Activated gamma-delta T cell treated with Interleukin-2 at 50 U/mL for 16 hours (primary cell): ENCODE data around the gene TMEM14B.
"Not testable (repeated sequence)": the region's sequence is repeated elsewhere in the genome, so short reads cannot be mapped to it uniquely, and the experiment has no call there.

Source experiments
- DNase-seq: peaks from one replicate; pipeline ENCODE4 v3.0.0-alpha.2; 2020

The TMEM14B gene

GRCh38 chr6:10747251-10747972, at the start of gene TMEM14B:
TSS of gene TMEM14B (plus strand) at chr6:10747805. CDS start at chr6:10749246, 1,441 bp downstream.
- DNase-seq: peak; percentile 100

- no peak for DNase-seq
Observed at GRCh38 chr6:10713962-10714361, 33.6 kb upstream of the TMEM14B start.

- DNase-seq: peak; percentile 34
Observed at GRCh38 chr6:10719296-10719963, 28.2 kb upstream of the TMEM14B start.

- no peak for DNase-seq
Observed at GRCh38 chr6:10719964-10720264, 27.7 kb upstream of the TMEM14B start.

GRCh38 chr6:10720265-10720959, 27.2 kb upstream of the TMEM14B start:
- DNase-seq: peak; percentile 63

- DNase-seq: not testable (repeated sequence)
Observed at GRCh38 chr6:10720960-10721849, 26.4 kb upstream of the TMEM14B start.

- no peak for DNase-seq
Observed at GRCh38 chr6:10721850-10722569, 25.6 kb upstream of the TMEM14B start.

- DNase-seq: no peak
Observed at GRCh38 chr6:10722570-10722819, 25.1 kb upstream of the TMEM14B start.

- DNase-seq: peak; percentile 82
Observed at GRCh38 chr6:10722820-10723566, 24.6 kb upstream of the TMEM14B start, which contains the start of gene TMEM14C. TSS of gene TMEM14C (plus strand) at chr6:10723070. CDS start at chr6:10724614, 1,544 bp downstream.

GRCh38 chr6:10723567-10723881, 24.1 kb upstream of the TMEM14B start:
- DNase-seq: no peak

- DNase-seq: no peak
Observed at GRCh38 chr6:10725044-10725443, 22.6 kb upstream of the TMEM14B start.

GRCh38 chr6:10725716-10726115, 21.9 kb upstream of the TMEM14B start:
- no peak for DNase-seq

GRCh38 chr6:10730254-10730653, 17.4 kb upstream of the TMEM14B start:
- no peak for DNase-seq

GRCh38 chr6:10733151-10733715, 14.4 kb upstream of the TMEM14B start:
- DNase-seq: no peak

GRCh38 chr6:10733863-10734262, 13.7 kb upstream of the TMEM14B start:
- no peak for DNase-seq

- DNase-seq: no peak
Observed at GRCh38 chr6:10736731-10737130, 10.9 kb upstream of the TMEM14B start.

GRCh38 chr6:10740061-10740460, 7.5 kb upstream of the TMEM14B start:
- no peak for DNase-seq

- not testable (repeated sequence) for DNase-seq
Observed at GRCh38 chr6:10741643-10742042, 6.0 kb upstream of the TMEM14B start.

- no peak for DNase-seq
Observed at GRCh38 chr6:10742251-10742650, 5.4 kb upstream of the TMEM14B start.

- DNase-seq: no peak
Observed at GRCh38 chr6:10743515-10743914, 4.1 kb upstream of the TMEM14B start.

GRCh38 chr6:10745116-10745515, 2.5 kb upstream of the TMEM14B start:
- DNase-seq: no peak

- DNase-seq: no peak
Observed at GRCh38 chr6:10746915-10747250, 722 bp upstream of the TMEM14B start.
